GM19452 (cell line): Measurements from ENCODE around the gene HSD11B2.

ENCODE experiments used
- ATAC-seq: cut with Tn5 transposase; IDR thresholded peaks from one replicate; pipeline ENCODE4 v1.9.1; 2021; ENCODE audit not compliant: unreplicated experiment

Gene HSD11B2

GRCh38 chr16:67396159-67397035 is 34.5 kb upstream of the HSD11B2 start:
- no peak for ATAC-seq

GRCh38 chr16:67397036-67397801 is 33.7 kb upstream of the HSD11B2 start:
- no peak for ATAC-seq

GRCh38 chr16:67397812-67398545 is 32.9 kb upstream of the HSD11B2 start:
- no peak for ATAC-seq

- no peak for ATAC-seq
These were observed 32.2 kb upstream of the HSD11B2 start for GRCh38 chr16:67398546-67399217.

GRCh38 chr16:67399218-67399733 is 31.6 kb upstream of the HSD11B2 start:
- ATAC-seq: no peak

GRCh38 chr16:67399749-67400704 is 30.9 kb upstream of the HSD11B2 start:
- ATAC-seq: no peak

- no peak for ATAC-seq
These were observed 30.0 kb upstream of the HSD11B2 start for GRCh38 chr16:67400901-67401300.

GRCh38 chr16:67403976-67404555 is 26.9 kb upstream of the HSD11B2 start:
- no peak for ATAC-seq

GRCh38 chr16:67404740-67405226 is 26.1 kb upstream of the HSD11B2 start:
- no peak for ATAC-seq

- no peak for ATAC-seq
These were observed 25.6 kb upstream of the HSD11B2 start for GRCh38 chr16:67405336-67405735.

- ATAC-seq: no peak
These were observed 24.6 kb upstream of the HSD11B2 start for GRCh38 chr16:67406111-67406971.

GRCh38 chr16:67407176-67407787 is 23.6 kb upstream of the HSD11B2 start:
- ATAC-seq: no peak

- ATAC-seq: no peak
These were observed 23.0 kb upstream of the HSD11B2 start for GRCh38 chr16:67407788-67408452.

GRCh38 chr16:67409631-67410030 is 21.3 kb upstream of the HSD11B2 start:
- ATAC-seq: no peak

GRCh38 chr16:67411339-67411738 is 19.6 kb upstream of the HSD11B2 start:
- no peak for ATAC-seq

GRCh38 chr16:67412294-67412693 is 18.6 kb upstream of the HSD11B2 start:
- no peak for ATAC-seq
